H9 (cell line): Measurements from ENCODE around the gene TBX3. TPM values are rescaled to one million over a fixed set of nuclear protein-coding genes. Genes with fewer than 3 reads are reported as not detected.

ENCODE experiments used
- DNase-seq: peaks from one replicate; pipeline ENCODE4 v3.0.0-alpha.2; 2017
- H2AFZ ChIP-seq: one replicate; pipeline ENCODE4 v1.6.1; 2013; ENCODE audit warnings: mild to moderate bottlenecking, low read length, control low read depth, moderate library complexity
- H2AK5ac ChIP-seq: 2 replicates; pipeline ENCODE4 v1.6.1; 2013; ENCODE audit warnings: low read length, control low read depth, mixed read lengths; ENCODE audit not compliant: insufficient read length
- H2BK120ac ChIP-seq: one replicate; pipeline ENCODE4 v1.6.1; 2013; ENCODE audit warnings: low read depth, mild to moderate bottlenecking, low read length, control low read depth, inconsistent platforms; ENCODE audit not compliant: poor library complexity, severe bottlenecking
- H2BK12ac ChIP-seq: 2 replicates; pipeline ENCODE4 v1.6.1; 2013; ENCODE audit warnings: low read length, control low read depth, mixed read lengths, low read depth; ENCODE audit not compliant: insufficient read length
- H2BK15ac ChIP-seq: 2 replicates; pipeline ENCODE4 v1.6.1; 2013; ENCODE audit warnings: low read depth, low read length, control low read depth
- H2BK20ac ChIP-seq: one replicate; pipeline ENCODE4 v1.6.1; 2013; ENCODE audit warnings: low read depth, mild to moderate bottlenecking, low read length, control low read depth, inconsistent platforms; ENCODE audit not compliant: poor library complexity, severe bottlenecking
- H2BK5ac ChIP-seq: 2 replicates; pipeline ENCODE4 v1.6.1; 2013; ENCODE audit warnings: low read length, control low read depth, mixed read lengths; ENCODE audit not compliant: insufficient read length
- H3K14ac ChIP-seq: 2 replicates; pipeline ENCODE4 v1.6.1; 2013; ENCODE audit warnings: low read length, control low read depth; ENCODE audit not compliant: insufficient read depth
- H3K18ac ChIP-seq: 2 replicates; pipeline ENCODE4 v1.6.1; 2013; ENCODE audit warnings: low read depth, mild to moderate bottlenecking, mixed read lengths, low read length, control low read depth; ENCODE audit not compliant: insufficient read length
- H3K23ac ChIP-seq: 2 replicates; pipeline ENCODE4 v1.6.1; 2013; ENCODE audit warnings: low read length, control low read depth, mixed read lengths, low read depth; ENCODE audit not compliant: insufficient read length
- H3K23me2 ChIP-seq: 2 replicates; pipeline ENCODE4 v1.6.1; 2013; ENCODE audit warnings: low read depth, mild to moderate bottlenecking, mixed read lengths, low read length, control low read depth; ENCODE audit not compliant: insufficient read length, poor library complexity, severe bottlenecking
- H3K27ac ChIP-seq: 2 replicates; pipeline ENCODE4 v1.5.1; 2013; ENCODE audit warnings: low read length, control low read depth, mixed read lengths, low read depth; ENCODE audit not compliant: insufficient read length
- H3K27me3 ChIP-seq: 2 replicates; pipeline ENCODE4 v1.6.1; 2013; ENCODE audit warnings: low read length, control low read depth, inconsistent platforms; ENCODE audit not compliant: insufficient read depth
- H3K4ac ChIP-seq: 2 replicates; pipeline ENCODE4 v1.6.1; 2013; ENCODE audit warnings: low read depth, mild to moderate bottlenecking, control low read depth, inconsistent platforms, low read length, moderate library complexity
- H3K4me1 ChIP-seq: 2 replicates; pipeline ENCODE4 v1.6.1; 2013; ENCODE audit warnings: low read length, control low read depth, inconsistent platforms; ENCODE audit not compliant: insufficient read depth
- H3K4me2 ChIP-seq: 2 replicates; pipeline ENCODE4 v1.6.1; 2013; ENCODE audit warnings: low read length, control low read depth, mixed read lengths; ENCODE audit not compliant: insufficient read length, insufficient read depth
- H3K56ac ChIP-seq: 2 replicates; pipeline ENCODE4 v1.6.1; 2013; ENCODE audit warnings: low read depth, mild to moderate bottlenecking, mixed read lengths, low read length, control low read depth; ENCODE audit not compliant: insufficient read length
- H3K79me1 ChIP-seq: 2 replicates; pipeline ENCODE4 v1.6.1; 2013; ENCODE audit warnings: low read depth, mild to moderate bottlenecking, moderate library complexity, low read length, control low read depth, inconsistent platforms; ENCODE audit not compliant: insufficient read depth, poor library complexity, severe bottlenecking
- H3K79me2 ChIP-seq: 2 replicates; pipeline ENCODE4 v1.6.1; 2013; ENCODE audit warnings: low read length, control low read depth, inconsistent platforms; ENCODE audit not compliant: insufficient read depth
- H3K9ac ChIP-seq: 2 replicates; pipeline ENCODE4 v1.6.1; 2013; ENCODE audit warnings: low read length, control low read depth, mixed read lengths; ENCODE audit not compliant: insufficient read length; ENCODE audit errors: extremely low read depth
- H3K9me3 ChIP-seq: one replicate; pipeline ENCODE4 v1.6.1; 2013; ENCODE audit warnings: low read depth, low read length, inconsistent platforms; ENCODE audit not compliant: control insufficient read depth
- H3T11ph ChIP-seq: one replicate; pipeline ENCODE4 v1.6.1; 2013; ENCODE audit warnings: mild to moderate bottlenecking, low read length, control low read depth, inconsistent platforms
- H4K20me1 ChIP-seq: one replicate; pipeline ENCODE4 v1.6.1; 2013; ENCODE audit not compliant: control insufficient read depth, insufficient read length, insufficient read depth
- H4K5ac ChIP-seq: 2 replicates; pipeline ENCODE4 v1.6.1; 2013; ENCODE audit warnings: low read depth, mild to moderate bottlenecking, mixed read lengths, low read length, control low read depth; ENCODE audit not compliant: insufficient read length
- H4K8ac ChIP-seq: replicated peaks from 2 replicates; pipeline ENCODE4 v1.6.1; 2013; ENCODE audit warnings: low read length, control low read depth, mixed read lengths, low read depth; ENCODE audit not compliant: insufficient read length
- H4K91ac ChIP-seq: 2 replicates; pipeline ENCODE4 v1.6.1; 2013; ENCODE audit warnings: low read depth, mild to moderate bottlenecking, moderate library complexity, mixed read lengths, low read length, control low read depth; ENCODE audit not compliant: insufficient read length
- H3K27ac Mint-ChIP-seq, 3 experiments: 2 replicates in 2 of 3; 3 replicates in 1 of 3; pipeline ENCODE4 v1.8.0; 2020 to 2021; ENCODE audit warnings: mixed read lengths in 3 of 3, mild to moderate bottlenecking in 1 of 3, moderate library complexity in 1 of 3
- H3K27me3 Mint-ChIP-seq: 2 replicates; pipeline ENCODE4 v1.8.0; 2021; ENCODE audit warnings: low read depth, mild to moderate bottlenecking, moderate library complexity, mixed read lengths
- H3K36me3 Mint-ChIP-seq, 3 experiments: 2 replicates in 2 of 3; 3 replicates in 1 of 3; pipeline ENCODE4 v1.8.0; 2020 to 2021; ENCODE audit warnings: low read depth in 3 of 3, mixed read lengths in 3 of 3; ENCODE audit not compliant: insufficient read depth in 1 of 3
- H3K4me1 Mint-ChIP-seq, 2 experiments: 2 replicates each; pipeline ENCODE4 v1.8.0; 2020; ENCODE audit warnings: mixed read lengths in 2 of 2
- H3K4me3 Mint-ChIP-seq, 2 experiments: 2 replicates in 1 of 2; 3 replicates in 1 of 2; pipeline ENCODE4 v1.8.0; 2020 to 2021; ENCODE audit warnings: mild to moderate bottlenecking in 2 of 2, mixed read lengths in 2 of 2, moderate library complexity in 1 of 2
- H3K9me3 Mint-ChIP-seq, 2 experiments: 2 replicates in 1 of 2; 3 replicates in 1 of 2; pipeline ENCODE4 v1.8.0; 2020; ENCODE audit warnings: mild to moderate bottlenecking in 2 of 2, mixed read lengths in 2 of 2, moderate library complexity in 1 of 2
- WGBS: extraction: QIAGEN DNeasy Blood & Tissue Kit; methylation state at CpG from one replicate; pipeline ENCODE4 v1.1.7; 2013; ENCODE audit warnings: missing lambda C conversion rate, low lambda C conversion rate, mixed read lengths; ENCODE audit not compliant: insufficient read length; ENCODE audit errors: extremely low coverage; 5-methylcytosine and 5-hydroxymethylcytosine counted together
- total RNA-seq: library from RNA; stranded (reverse); gene quantifications from 2 replicates; pipeline ENCODE4 v1.2.1, GENCODE V29; 2021
- TF ChIP-seq, protein P1 (sequence below): fragments of 200-600 bp; sonication (generic); conservative IDR thresholded peaks from 3 replicates; pipeline ENCODE4 v1.8.0; 2021; ENCODE audit warnings: antibody characterized with exemption, mild to moderate bottlenecking

Gene TBX3
- total RNA-seq, 1 experiment from 2014 or later, result 0.04 TPM

DNA sequence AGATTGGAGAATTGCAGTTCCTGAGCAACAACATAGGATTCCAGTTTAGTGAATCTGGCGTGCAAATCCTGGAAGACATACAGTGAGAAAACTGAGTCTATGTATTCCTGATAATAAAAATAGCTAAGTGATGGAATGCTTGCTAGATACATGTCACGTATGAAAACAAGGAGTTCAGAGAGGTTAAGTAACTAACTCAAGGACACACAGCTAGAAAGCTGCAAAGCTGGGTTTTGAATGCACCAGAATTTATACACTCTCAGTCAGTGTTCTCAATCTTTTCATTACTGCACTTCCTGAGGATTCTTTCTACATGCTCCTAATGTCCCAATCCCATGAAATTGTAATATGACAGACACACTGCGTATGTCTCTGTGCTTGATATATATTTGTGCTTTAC is 35.3 kb downstream of the TBX3 start:
- no peaks in the 10 kb centered on the region for H4K20me1 ChIP-seq
- no CpG with 5 or more reads among the region's 3 CpGs for WGBS
- no peaks in the 10 kb centered on the region for H3K79me1 ChIP-seq
- no peak overlapping the region for H3K18ac ChIP-seq
- Mint-ChIP-seq H3K27me3 (peaks cover 18% of the 10 kb centered on the region), H3K4me3 (no peak overlapping the region), H3K36me3 (no peaks in the 10 kb centered on the region), H3K27ac (no peak overlapping the region), H3K9me3 (no peaks in the 10 kb centered on the region), H3K4me1 (peaks cover 9 to 11% of the 10 kb centered on the region in 2 experiments)
- no peak overlapping the region for H3K56ac ChIP-seq
- H3K9me3 ChIP-seq, result no peaks in the 10 kb centered on the region
- no peak overlapping the region for H3K23ac ChIP-seq
- no peak overlapping the region for H3K27ac ChIP-seq
- no peak overlapping the region for H3K14ac ChIP-seq
- H3T11ph ChIP-seq, result no peak overlapping the region
- H2AFZ ChIP-seq, result no peak overlapping the region
- H4K5ac ChIP-seq, result no peak overlapping the region
- no peak overlapping the region for H2BK15ac ChIP-seq
- H3K27me3 ChIP-seq, result no peaks in the 10 kb centered on the region
- H3K79me2 ChIP-seq, result no peaks in the 10 kb centered on the region
- no peak overlapping the region for H4K91ac ChIP-seq
- TF ChIP-seq, protein P1, sequence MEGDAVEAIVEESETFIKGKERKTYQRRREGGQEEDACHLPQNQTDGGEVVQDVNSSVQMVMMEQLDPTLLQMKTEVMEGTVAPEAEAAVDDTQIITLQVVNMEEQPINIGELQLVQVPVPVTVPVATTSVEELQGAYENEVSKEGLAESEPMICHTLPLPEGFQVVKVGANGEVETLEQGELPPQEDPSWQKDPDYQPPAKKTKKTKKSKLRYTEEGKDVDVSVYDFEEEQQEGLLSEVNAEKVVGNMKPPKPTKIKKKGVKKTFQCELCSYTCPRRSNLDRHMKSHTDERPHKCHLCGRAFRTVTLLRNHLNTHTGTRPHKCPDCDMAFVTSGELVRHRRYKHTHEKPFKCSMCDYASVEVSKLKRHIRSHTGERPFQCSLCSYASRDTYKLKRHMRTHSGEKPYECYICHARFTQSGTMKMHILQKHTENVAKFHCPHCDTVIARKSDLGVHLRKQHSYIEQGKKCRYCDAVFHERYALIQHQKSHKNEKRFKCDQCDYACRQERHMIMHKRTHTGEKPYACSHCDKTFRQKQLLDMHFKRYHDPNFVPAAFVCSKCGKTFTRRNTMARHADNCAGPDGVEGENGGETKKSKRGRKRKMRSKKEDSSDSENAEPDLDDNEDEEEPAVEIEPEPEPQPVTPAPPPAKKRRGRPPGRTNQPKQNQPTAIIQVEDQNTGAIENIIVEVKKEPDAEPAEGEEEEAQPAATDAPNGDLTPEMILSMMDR, result no peak
- H4K8ac ChIP-seq, result no peak overlapping the region
- no peak overlapping the region for H3K4me2 ChIP-seq
- no peak overlapping the region for H2BK12ac ChIP-seq
- H3K23me2 ChIP-seq, result no peaks in the 10 kb centered on the region
- DNase-seq, result no peak
- H2BK20ac ChIP-seq, result no peak overlapping the region
- H2BK120ac ChIP-seq, result no peak overlapping the region
- H3K4ac ChIP-seq, result no peak overlapping the region
- no peaks in the 10 kb centered on the region for H3K4me1 ChIP-seq
- H3K9ac ChIP-seq, result no peak overlapping the region
- H2AK5ac ChIP-seq, result no peak overlapping the region
- no peak overlapping the region for H2BK5ac ChIP-seq
